CD4-positive, alpha-beta T cell treated with Interferon gamma for 1 hour (primary cell): ENCODE measurements around the gene ALDH1B1.

Source experiments
- DNase-seq: peaks from one replicate; pipeline ENCODE4 v3.0.0-alpha.2; 2020

ALDH1B1 gene

DNA sequence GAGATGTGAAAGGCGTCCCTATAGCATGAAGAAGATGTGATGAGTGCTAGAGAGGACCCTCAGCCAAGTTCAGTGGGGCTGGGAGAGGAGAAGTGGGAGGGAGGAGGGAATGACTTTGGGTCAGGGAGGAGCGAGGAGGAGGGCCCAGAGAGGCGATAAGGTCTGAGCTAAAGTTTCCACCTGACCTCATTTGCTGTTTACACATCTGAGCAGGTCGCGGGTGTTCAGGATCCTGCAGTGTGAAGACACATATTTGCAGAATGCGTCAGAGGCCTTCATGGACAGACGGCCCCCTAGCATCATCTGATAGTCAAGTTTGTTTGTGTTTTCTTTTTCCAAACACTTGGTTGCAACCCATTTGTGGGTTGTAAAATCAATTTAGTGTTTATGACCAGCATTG, 50.7 kb downstream of the ALDH1B1 start:
- DNase-seq: no peak

DNA sequence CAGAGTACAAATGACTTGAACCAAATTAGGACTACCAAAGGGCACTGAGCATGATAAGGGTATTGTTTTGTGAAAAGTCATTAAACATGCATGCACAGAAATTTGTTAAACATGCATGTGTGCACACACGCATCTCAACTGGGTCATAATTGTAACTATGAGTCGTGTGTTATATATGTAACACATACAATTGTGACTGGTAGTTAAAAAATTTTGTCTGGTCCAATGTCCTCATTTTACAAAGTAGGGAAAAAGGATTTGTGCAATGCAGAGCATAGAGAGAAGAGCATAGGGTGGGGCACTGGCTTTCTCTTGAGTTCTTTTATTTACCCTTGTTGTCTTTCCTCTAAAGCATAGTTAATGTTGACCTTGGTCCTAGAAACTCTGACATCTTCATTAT, 51.1 kb downstream of the ALDH1B1 start:
- DNase-seq: no peak

DNA sequence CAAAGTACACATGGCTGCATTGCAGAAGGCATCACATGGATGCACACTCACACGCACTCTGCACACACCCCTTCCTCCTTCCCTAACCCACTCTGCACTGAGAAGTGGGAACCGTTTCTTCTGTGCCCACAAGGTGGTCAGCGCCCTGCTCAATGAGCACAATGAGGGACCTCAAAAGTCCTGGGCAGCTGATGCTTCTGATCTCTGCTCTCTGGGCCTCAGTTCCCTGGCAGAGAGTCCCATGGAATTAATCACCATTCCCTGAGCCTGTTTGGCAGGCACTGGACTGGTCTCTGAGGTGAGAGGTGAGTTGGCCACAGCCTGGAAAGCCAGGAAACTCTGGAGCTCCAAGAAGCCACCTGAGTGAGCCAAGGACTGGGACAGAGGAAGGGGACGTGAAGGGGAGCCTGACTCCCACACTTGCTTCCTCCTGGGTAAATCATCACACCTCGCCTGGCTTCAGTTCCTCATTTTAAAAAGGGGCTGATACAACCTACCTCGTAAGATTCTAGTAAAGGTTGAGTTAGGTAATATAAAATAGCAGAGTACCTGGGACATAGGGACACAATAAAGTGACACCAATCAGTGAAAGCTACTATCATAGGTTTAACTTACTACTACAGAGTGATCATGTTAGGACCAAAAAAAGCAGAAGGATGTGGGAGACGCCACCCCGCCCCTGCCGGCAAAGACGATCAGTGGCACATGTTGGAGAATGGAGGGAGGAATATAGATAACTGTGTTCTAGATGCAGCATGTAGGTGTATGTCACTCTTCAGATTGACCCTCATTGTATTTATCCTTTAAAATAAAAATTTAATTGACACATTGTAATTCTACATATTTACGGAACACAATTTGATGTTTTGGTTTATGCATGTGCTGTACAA, 52.9 kb downstream of the ALDH1B1 start:
- DNase-seq: no peak

DNA sequence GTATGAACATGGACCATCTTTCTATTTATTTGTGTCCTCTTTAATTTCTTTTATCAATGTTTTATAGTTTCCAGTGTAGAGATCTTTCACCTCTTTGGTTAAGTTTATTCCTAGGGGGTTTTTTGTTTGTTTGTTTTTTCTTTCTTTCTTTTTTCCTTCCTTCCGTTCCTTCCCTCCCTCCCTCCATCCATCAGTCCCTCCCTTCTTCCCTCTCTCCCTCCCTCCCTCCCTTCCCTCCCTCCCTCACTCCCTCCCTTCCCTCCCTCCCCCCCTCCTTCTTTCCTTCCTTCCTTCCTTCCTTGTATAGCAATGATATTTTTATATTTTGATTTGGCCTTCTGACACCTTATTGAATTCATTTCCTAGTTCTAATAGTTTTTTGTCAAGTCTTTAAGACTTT, 55.2 kb downstream of the ALDH1B1 start:
- no peak for DNase-seq
